ENCODE results near the gene EOGT.

DNA sequence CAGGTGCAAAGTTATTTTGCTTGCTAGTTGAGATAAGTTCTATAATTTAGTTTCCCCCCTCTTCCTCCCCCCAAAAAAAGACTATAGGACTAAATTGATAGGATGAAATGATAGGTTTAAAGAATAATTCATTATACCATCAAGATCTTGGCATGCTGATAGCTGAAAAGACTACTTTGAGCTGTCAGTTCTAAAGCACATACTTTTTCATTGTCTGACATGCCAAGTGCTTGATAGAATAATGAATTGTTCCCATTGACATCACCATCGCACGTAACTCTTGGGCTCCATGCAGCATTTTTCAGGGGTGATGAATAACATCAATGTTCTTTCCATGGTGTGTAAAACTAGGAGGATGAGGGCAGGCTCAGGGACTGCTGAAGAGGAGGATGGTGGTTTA lies 48.8 kb downstream of the EOGT start:
- TF ChIP-seq ZNF114 (CRISPR knock-in tag; IDR thresholded peaks at IDR 0.05) = no peak
- TF ChIP-seq, protein P1, sequence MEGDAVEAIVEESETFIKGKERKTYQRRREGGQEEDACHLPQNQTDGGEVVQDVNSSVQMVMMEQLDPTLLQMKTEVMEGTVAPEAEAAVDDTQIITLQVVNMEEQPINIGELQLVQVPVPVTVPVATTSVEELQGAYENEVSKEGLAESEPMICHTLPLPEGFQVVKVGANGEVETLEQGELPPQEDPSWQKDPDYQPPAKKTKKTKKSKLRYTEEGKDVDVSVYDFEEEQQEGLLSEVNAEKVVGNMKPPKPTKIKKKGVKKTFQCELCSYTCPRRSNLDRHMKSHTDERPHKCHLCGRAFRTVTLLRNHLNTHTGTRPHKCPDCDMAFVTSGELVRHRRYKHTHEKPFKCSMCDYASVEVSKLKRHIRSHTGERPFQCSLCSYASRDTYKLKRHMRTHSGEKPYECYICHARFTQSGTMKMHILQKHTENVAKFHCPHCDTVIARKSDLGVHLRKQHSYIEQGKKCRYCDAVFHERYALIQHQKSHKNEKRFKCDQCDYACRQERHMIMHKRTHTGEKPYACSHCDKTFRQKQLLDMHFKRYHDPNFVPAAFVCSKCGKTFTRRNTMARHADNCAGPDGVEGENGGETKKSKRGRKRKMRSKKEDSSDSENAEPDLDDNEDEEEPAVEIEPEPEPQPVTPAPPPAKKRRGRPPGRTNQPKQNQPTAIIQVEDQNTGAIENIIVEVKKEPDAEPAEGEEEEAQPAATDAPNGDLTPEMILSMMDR (conservative IDR thresholded peaks at IDR 0.05; ENCODE audit: low read depth in 2 of 2) = no peak
- TF ChIP-seq EZH2 (IDR thresholded peaks at IDR 0.05; ENCODE audit: low read depth, unreplicated experiment) = no peak

All from GM23338 (cell line).